Measurements from ENCODE around the gene PDZD4.

The PDZD4 gene

GRCh38 chrX:153828723-153829548 lies 1.4 kb downstream of the PDZD4 start:
- FAIRE-seq (no peak), DNase-seq (ENCODE audit: insufficient read length, low spot score) (no peak)
- TF ChIP-seq POU2F2 (IDR thresholded peaks at IDR 0.05; ENCODE audit: low read depth, low read length) = no peak
- no peak for TF ChIP-seq POLR2AphosphoS5 (IDR thresholded peaks at IDR 0.05; ENCODE audit: low read depth, low read length)
- no peak for TF ChIP-seq TAF1 (IDR thresholded peaks at IDR 0.05; ENCODE audit: low read depth, low read length)
- TF ChIP-seq SPI1 (IDR thresholded peaks at IDR 0.05; ENCODE audit: low read depth, low read length) = no peak
- no peak for TF ChIP-seq POLR2A (IDR thresholded peaks at IDR 0.05; ENCODE audit: low read depth, low read length)
- no peak for TF ChIP-seq PAX5 (IDR thresholded peaks at IDR 0.05; ENCODE audit: insufficient read depth, low read length, severe bottlenecking)

- DNase-seq (ENCODE audit: insufficient read length, low spot score) = no peak
- TF ChIP-seq TAF1 (IDR thresholded peaks at IDR 0.05; ENCODE audit: low read depth, low read length) (no peak), PAX5 (IDR thresholded peaks at IDR 0.05; ENCODE audit: insufficient read depth, low read length, severe bottlenecking) (no peak), SPI1 (IDR thresholded peaks at IDR 0.05; ENCODE audit: low read depth, low read length) (no peak), POU2F2 (IDR thresholded peaks at IDR 0.05; ENCODE audit: low read depth, low read length) (no peak), POLR2A (IDR thresholded peaks at IDR 0.05; ENCODE audit: low read depth, low read length) (no peak), POLR2AphosphoS5 (IDR thresholded peaks at IDR 0.05; ENCODE audit: low read depth, low read length) (no peak)
- no peak for FAIRE-seq
Observed at GRCh38 chrX:153828308-153828707, 2.0 kb downstream of the PDZD4 start.

GRCh38 chrX:153827903-153828302 lies 2.4 kb downstream of the PDZD4 start:
- FAIRE-seq (no peak), DNase-seq (ENCODE audit: insufficient read length, low spot score) (no peak)
- TF ChIP-seq POU2F2 (IDR thresholded peaks at IDR 0.05; ENCODE audit: low read depth, low read length) = no peak
- no peak for TF ChIP-seq TAF1 (IDR thresholded peaks at IDR 0.05; ENCODE audit: low read depth, low read length)
- TF ChIP-seq SPI1 (IDR thresholded peaks at IDR 0.05; ENCODE audit: low read depth, low read length) = no peak
- no peak for TF ChIP-seq POLR2AphosphoS5 (IDR thresholded peaks at IDR 0.05; ENCODE audit: low read depth, low read length)
- TF ChIP-seq POLR2A (IDR thresholded peaks at IDR 0.05; ENCODE audit: low read depth, low read length) = no peak

- TF ChIP-seq POLR2AphosphoS5 (IDR thresholded peaks at IDR 0.05; ENCODE audit: low read depth, low read length) (no peak), PAX5 (IDR thresholded peaks at IDR 0.05; ENCODE audit: insufficient read depth, low read length, severe bottlenecking) (no peak), SPI1 (IDR thresholded peaks at IDR 0.05; ENCODE audit: low read depth, low read length) (no peak), POLR2A (IDR thresholded peaks at IDR 0.05; ENCODE audit: low read depth, low read length) (no peak)
- FAIRE-seq (no peak), DNase-seq (ENCODE audit: insufficient read length, low spot score) (no peak)
Observed at GRCh38 chrX:153827016-153827415, 3.3 kb downstream of the PDZD4 start.

GRCh38 chrX:153825042-153825441 lies 5.3 kb downstream of the PDZD4 start:
- TF ChIP-seq POU2F2 (IDR thresholded peaks at IDR 0.05; ENCODE audit: low read depth, low read length) = no peak
- no peak for TF ChIP-seq TAF1 (IDR thresholded peaks at IDR 0.05; ENCODE audit: low read depth, low read length)
- DNase-seq (ENCODE audit: insufficient read length, low spot score) = no peak
- no peak for FAIRE-seq

GRCh38 chrX:153824348-153824747 lies 6.0 kb downstream of the PDZD4 start:
- no peak for DNase-seq (ENCODE audit: insufficient read length, low spot score)
- TF ChIP-seq POLR2AphosphoS5 (IDR thresholded peaks at IDR 0.05; ENCODE audit: low read depth, low read length) = no peak
- no peak for TF ChIP-seq TAF1 (IDR thresholded peaks at IDR 0.05; ENCODE audit: low read depth, low read length)
- TF ChIP-seq POU2F2 (IDR thresholded peaks at IDR 0.05; ENCODE audit: low read depth, low read length) = no peak
- no peak for TF ChIP-seq SPI1 (IDR thresholded peaks at IDR 0.05; ENCODE audit: low read depth, low read length)
- TF ChIP-seq POLR2A (IDR thresholded peaks at IDR 0.05; ENCODE audit: low read depth, low read length) = no peak
- TF ChIP-seq PAX5 (IDR thresholded peaks at IDR 0.05; ENCODE audit: insufficient read depth, low read length, severe bottlenecking) = no peak
- FAIRE-seq = no peak

GRCh38 chrX:153821066-153821465 lies 9.3 kb downstream of the PDZD4 start:
- DNase-seq (ENCODE audit: insufficient read length, low spot score) = no peak
- FAIRE-seq = no peak

GRCh38 chrX:153820601-153821000 lies 9.7 kb downstream of the PDZD4 start:
- DNase-seq (ENCODE audit: insufficient read length, low spot score) = no peak
- no peak for TF ChIP-seq POLR2AphosphoS5 (IDR thresholded peaks at IDR 0.05; ENCODE audit: low read depth, low read length)
- TF ChIP-seq POLR2A (IDR thresholded peaks at IDR 0.05; ENCODE audit: low read depth, low read length) = no peak
- no peak for TF ChIP-seq TAF1 (IDR thresholded peaks at IDR 0.05; ENCODE audit: low read depth, low read length)
- TF ChIP-seq POU2F2 (IDR thresholded peaks at IDR 0.05; ENCODE audit: low read depth, low read length) = no peak
- no peak for TF ChIP-seq PAX5 (IDR thresholded peaks at IDR 0.05; ENCODE audit: insufficient read depth, low read length, severe bottlenecking)
- TF ChIP-seq SPI1 (IDR thresholded peaks at IDR 0.05; ENCODE audit: low read depth, low read length) = no peak
- no peak for FAIRE-seq

More at GRCh38 chrX:153821066-153821465, 9.3 kb downstream of the PDZD4 start:
- TF ChIP-seq PAX5 (IDR thresholded peaks at IDR 0.05; ENCODE audit: insufficient read depth, low read length, severe bottlenecking) (no peak), POLR2AphosphoS5 (IDR thresholded peaks at IDR 0.05; ENCODE audit: low read depth, low read length) (no peak), SPI1 (IDR thresholded peaks at IDR 0.05; ENCODE audit: low read depth, low read length) (no peak), POU2F2 (IDR thresholded peaks at IDR 0.05; ENCODE audit: low read depth, low read length) (no peak), TAF1 (IDR thresholded peaks at IDR 0.05; ENCODE audit: low read depth, low read length) (no peak), POLR2A (IDR thresholded peaks at IDR 0.05; ENCODE audit: low read depth, low read length) (no peak)

- DNase-seq (ENCODE audit: insufficient read length, low spot score) (no peak), FAIRE-seq (no peak)
- no peak for TF ChIP-seq TAF1 (IDR thresholded peaks at IDR 0.05; ENCODE audit: low read depth, low read length)
- no peak for TF ChIP-seq SPI1 (IDR thresholded peaks at IDR 0.05; ENCODE audit: low read depth, low read length)
- no peak for TF ChIP-seq POLR2A (IDR thresholded peaks at IDR 0.05; ENCODE audit: low read depth, low read length)
Observed at GRCh38 chrX:153819384-153820040, 10.8 kb downstream of the PDZD4 start.

Data from GM12891 (cell line).